Keratinocyte (primary cell): ENCODE data around the gene ADAMTS16. TPM values are rescaled to one million over a fixed set of nuclear protein-coding genes. Genes with fewer than 3 reads are reported as not detected.

Experiments
- DNase-seq: peaks from one replicate; pipeline ENCODE4 v3.0.0-alpha.2; 2011; ENCODE audit warnings: low read depth, missing footprints, low spot score
- FAIRE-seq: peaks from 2 replicates; lab custom pipeline; 2011; peaks lifted over from hg19 to GRCh38; lab: Jason Lieb, UNC
- H2AFZ ChIP-seq: 2 replicates; pipeline ENCODE4 v1.6.0; 2012; ENCODE audit warnings: low read length, control low read depth, inconsistent platforms; ENCODE audit not compliant: control insufficient read depth
- H3K27ac ChIP-seq: 2 replicates; pipeline ENCODE4 v1.5.1; 2011; ENCODE audit warnings: low read length; ENCODE audit not compliant: control insufficient read depth, insufficient read depth
- H3K27me3 ChIP-seq: 3 replicates; pipeline ENCODE4 v1.6.0; 2011; ENCODE audit warnings: low read length; ENCODE audit not compliant: control insufficient read depth, insufficient read depth; ENCODE audit errors: extremely low read depth
- H3K36me3 ChIP-seq, 2 experiments: 2 replicates in 1 of 2; 3 replicates in 1 of 2; pipeline ENCODE4 v1.5.1; 2011; ENCODE audit warnings: low read length in 2 of 2, mild to moderate bottlenecking in 1 of 2; ENCODE audit not compliant: control insufficient read depth in 2 of 2, insufficient read depth in 2 of 2; ENCODE audit errors: extremely low read depth in 1 of 2
- H3K4me1 ChIP-seq: 3 replicates; pipeline ENCODE4 v1.5.1; 2011; ENCODE audit warnings: low read length; ENCODE audit not compliant: control insufficient read depth, insufficient read depth; ENCODE audit errors: extremely low read depth
- H3K4me2 ChIP-seq: 3 replicates; pipeline ENCODE4 v1.6.0; 2011; ENCODE audit warnings: low read depth, low read length; ENCODE audit not compliant: control insufficient read depth, insufficient read depth; ENCODE audit errors: extremely low read depth
- H3K4me3 ChIP-seq, 3 experiments: fragments of 200-600 bp in 1 of 3; sonication (generic) in 1 of 3; 2 replicates in 2 of 3; 3 replicates in 1 of 3; pipeline ENCODE4 v1.5.1; 2011 to 2016; ENCODE audit warnings: low read length in 3 of 3, mild to moderate bottlenecking in 3 of 3, control low read depth in 2 of 3, inconsistent platforms in 1 of 3, low read depth in 1 of 3, mixed read lengths in 1 of 3, mixed run types in 1 of 3, moderate library complexity in 1 of 3; ENCODE audit not compliant: control insufficient read depth in 2 of 3, insufficient read depth in 2 of 3; ENCODE audit errors: extremely low read depth in 1 of 3
- H3K79me2 ChIP-seq: 2 replicates; pipeline ENCODE4 v1.6.0; 2012; ENCODE audit warnings: low read length; ENCODE audit not compliant: control insufficient read depth, insufficient read depth
- H3K9ac ChIP-seq: 3 replicates; pipeline ENCODE4 v1.6.0; 2011; ENCODE audit warnings: low read length; ENCODE audit not compliant: control insufficient read depth, insufficient read depth; ENCODE audit errors: extremely low read depth
- H3K9me1 ChIP-seq: 3 replicates; pipeline ENCODE4 v1.6.0; 2011; ENCODE audit warnings: low read length; ENCODE audit not compliant: control insufficient read depth, insufficient read depth; ENCODE audit errors: extremely low read depth
- H3K9me3 ChIP-seq: 2 replicates; pipeline ENCODE4 v1.5.1; 2012; ENCODE audit warnings: low read depth, low read length; ENCODE audit not compliant: control insufficient read depth
- H4K20me1 ChIP-seq: 3 replicates; pipeline ENCODE4 v1.6.0; 2011; ENCODE audit warnings: low read length; ENCODE audit not compliant: control insufficient read depth, insufficient read depth; ENCODE audit errors: extremely low read depth
- CTCF ChIP-seq, 3 experiments: IDR thresholded peaks in 1 of 3; conservative IDR thresholded peaks in 1 of 3; optimal IDR thresholded peaks in 1 of 3; 2 replicates in 2 of 3; 3 replicates in 1 of 3; pipeline versions ENCODE3 to v1.5.1; 2011; ENCODE audit warnings: low read length in 3 of 3, mild to moderate bottlenecking in 3 of 3, moderate library complexity in 2 of 3, control low read depth in 1 of 3, inconsistent platforms in 1 of 3; ENCODE audit not compliant: insufficient read depth in 2 of 3; ENCODE audit errors: extremely low read depth in 1 of 3
- EZH2 ChIP-seq: IDR thresholded peaks from one replicate; pipeline ENCODE4 v1.6.1; 2012; ENCODE audit warnings: inconsistent platforms, mild to moderate bottlenecking, low read length, moderate library complexity
- dilution Hi-C: fragments of 300-500 bp; cut with MboI; formaldehyde crosslinking; loops from one replicate; pipeline ENCODE4 v1.7.0; 2020; ENCODE audit warnings: low sequenced_read_pairs; ENCODE audit not compliant: extremely low pct_ligation_motif_present
- polyA plus RNA-seq, 5 experiments: library from polyadenylated mRNA; depleted of rRNA in 3 of 5; stranded (reverse) in 3 of 5; stranded (forward) in 1 of 5; unstranded in 1 of 5; fragments of >200 nt; gene quantifications; 1 replicate in 1 of 5; 2 replicates in 3 of 5; 3 replicates in 1 of 5; pipeline versions ENCODE4 v1.2.1 to v1.2.3, GENCODE V29; 2011 to 2012; ENCODE audit warnings: missing spikeins in 2 of 5, low read depth in 1 of 5, low replicate concordance in 1 of 5

Gene ADAMTS16
- polyA plus RNA-seq, 1 donor (not counting 4 experiments of a cell fraction or from before 2014, with no cell fraction given), result not detected

DNA sequence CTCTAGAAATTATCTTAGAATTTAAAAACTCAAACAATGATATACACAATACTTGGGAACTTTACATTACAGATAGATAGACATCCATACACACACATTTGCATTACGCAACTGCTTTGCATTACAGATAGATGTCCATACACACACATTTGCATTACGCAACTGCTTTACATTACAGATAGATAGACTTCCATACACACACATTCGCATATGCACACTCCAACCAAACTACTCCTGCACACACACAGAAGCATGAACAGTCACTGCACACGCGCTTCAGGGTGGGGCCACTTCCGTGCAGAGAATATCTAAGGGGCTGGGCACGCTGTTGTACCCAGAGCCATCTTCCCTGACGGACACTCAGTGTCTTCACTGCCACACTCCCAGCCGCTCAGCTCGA is 7.9 kb upstream of the ADAMTS16 start:
- no peaks in the 10 kb centered on the region for H4K20me1 ChIP-seq
- no peak overlapping the region for H3K9ac ChIP-seq
- no peaks in the 10 kb centered on the region for H3K79me2 ChIP-seq
- H3K27me3 ChIP-seq, result peaks cover 5% of the 10 kb centered on the region
- no peak overlapping the region for H2AFZ ChIP-seq
- H3K9me1 ChIP-seq, result no peaks in the 10 kb centered on the region
- no peak overlapping the region for H3K27ac ChIP-seq
- H3K36me3 ChIP-seq, result no peaks in the 10 kb centered on the region
- H3K4me1 ChIP-seq, result no peaks in the 10 kb centered on the region
- no peak for DNase-seq
- dilution Hi-C loops, result no loop called here
- H3K9me3 ChIP-seq, result peaks cover 2% of the 10 kb centered on the region
- no peak for TF ChIP-seq EZH2
- no peak for TF ChIP-seq CTCF (optimal IDR thresholded peaks at IDR 0.05 in 1 of 3, IDR thresholded peaks at IDR 0.05 in 1 of 3, conservative IDR thresholded peaks at IDR 0.05 in 1 of 3; ENCODE audit: extremely low read depth in 1 of 3, insufficient read depth in 2 of 3, low read length in 3 of 3)
- no peak for FAIRE-seq
- no peak overlapping the region for H3K4me2 ChIP-seq
- H3K4me3 ChIP-seq, result no peak overlapping the region

DNA sequence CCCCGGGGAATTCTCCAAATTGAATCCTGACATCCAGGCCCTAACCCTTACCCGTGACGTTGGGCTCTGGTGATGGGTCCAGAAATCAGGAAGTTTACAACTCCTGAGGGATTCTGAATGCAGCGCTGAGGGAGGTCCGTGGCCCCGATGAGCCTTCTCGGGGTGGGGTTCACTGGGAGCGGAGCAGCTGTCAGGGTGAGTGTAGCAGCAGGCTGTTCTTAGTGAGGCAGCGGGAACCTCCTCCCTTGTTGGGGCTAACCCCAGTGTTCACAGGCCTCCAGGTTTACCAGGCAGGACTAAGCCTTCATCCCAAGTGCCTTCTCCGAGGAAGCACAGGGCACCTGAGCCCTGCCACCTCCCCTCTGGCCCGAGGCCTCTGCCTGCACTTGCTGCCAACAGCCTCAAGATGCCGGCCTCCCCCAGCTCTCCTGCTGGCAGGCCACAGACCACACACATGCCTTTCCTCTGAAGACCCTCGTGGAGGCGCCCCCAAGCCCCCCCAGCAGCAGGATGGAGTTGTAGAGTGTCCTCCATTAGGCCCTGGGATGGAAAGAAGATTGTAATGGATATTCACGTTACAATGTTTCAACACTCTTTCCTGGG is 7.3 kb upstream of the ADAMTS16 start:
- Histone ChIP-seq H3K27ac (no peak overlapping the region), H3K9me1 (no peaks in the 10 kb centered on the region), H3K79me2 (no peaks in the 10 kb centered on the region), H4K20me1 (no peaks in the 10 kb centered on the region), H3K36me3 (no peaks in the 10 kb centered on the region), H3K9ac (no peak overlapping the region), H2AFZ (no peak overlapping the region), H3K4me2 (no peak overlapping the region), H3K9me3 (peaks cover 2% of the 10 kb centered on the region), H3K4me3 (no peak overlapping the region), H3K27me3 (peaks cover 7% of the 10 kb centered on the region), H3K4me1 (no peaks in the 10 kb centered on the region)
- FAIRE-seq (no peak), DNase-seq (no peak)
- dilution Hi-C loops, result no loop called here
- TF ChIP-seq CTCF (optimal IDR thresholded peaks at IDR 0.05 in 1 of 3, IDR thresholded peaks at IDR 0.05 in 1 of 3, conservative IDR thresholded peaks at IDR 0.05 in 1 of 3; ENCODE audit: extremely low read depth in 1 of 3, insufficient read depth in 2 of 3, low read length in 3 of 3) (no peak), EZH2 (no peak)
